B cell (primary cell): Measurements from ENCODE around the gene NCK2. TPM values are rescaled to one million over a fixed set of nuclear protein-coding genes. Genes with fewer than 3 reads are reported as not detected.

Source experiments
- ATAC-seq: fragments of 200-7000 bp; cut with Tn5 transposase; one replicate; pipeline ENCODE4 v1.10.0; 2021; ENCODE audit warnings: low read depth, mild to moderate bottlenecking, moderate number of reproducible peaks, moderate library complexity
- CTCF ChIA-PET: fragments of 350-600 bp; sonication (Branson Sonifier 250); formaldehyde crosslinking; loops from one replicate; lab custom pipeline; 2021; ENCODE audit warnings: antibody characterized with exemption, inconsistent platforms; lab: Charles Lee
- POLR2A ChIA-PET: fragments of 350-600 bp; sonication (Branson Sonifier 250); formaldehyde crosslinking; loops from one replicate; lab custom pipeline; 2021; ENCODE audit warnings: antibody characterized with exemption; lab: Charles Lee
- DNase-seq: peaks from one replicate; pipeline ENCODE4 v3.0.0; 2013
- H2AFZ ChIP-seq: 2 replicates; pipeline ENCODE4 v1.6.1; 2012; ENCODE audit warnings: mild to moderate bottlenecking, low read depth, low read length; ENCODE audit not compliant: insufficient read depth, poor library complexity, severe bottlenecking
- H3K27ac ChIP-seq, 2 donors: 1 replicate in 1 of 2; 2 replicates in 1 of 2; pipeline ENCODE4 v1.5.1; 2012 to 2013; ENCODE audit warnings: low read length in 2 of 2, mild to moderate bottlenecking in 2 of 2, moderate library complexity in 1 of 2
- H3K27me3 ChIP-seq, 4 experiments: fragments of 200-600 bp in 1 of 4; sonication (generic) in 1 of 4; replicated peaks in 1 of 4; 1 replicate in 2 of 4; 2 replicates in 2 of 4; pipeline versions ENCODE4 v1.6.1 to v1.7.0; 2013 to 2016; ENCODE audit warnings: low read length in 3 of 4, mild to moderate bottlenecking in 2 of 4, mixed read lengths in 1 of 4, moderate library complexity in 1 of 4; ENCODE audit not compliant: insufficient read depth in 4 of 4, control insufficient read depth in 3 of 4; ENCODE audit errors: control extremely low read depth in 1 of 4
- H3K36me3 ChIP-seq, 2 experiments: replicated peaks in 1 of 2; 1 replicate in 1 of 2; 2 replicates in 1 of 2; pipeline versions ENCODE4 v1.6.1 to v1.7.1; 2013; ENCODE audit warnings: low read length in 1 of 2; ENCODE audit not compliant: insufficient read depth in 2 of 2, control insufficient read depth in 1 of 2; ENCODE audit errors: control extremely low read depth in 1 of 2, extremely low read depth in 1 of 2
- H3K4me1 ChIP-seq, 2 donors: fragments of 200-600 bp in 1 of 2; sonication (generic) in 1 of 2; 1 replicate in 1 of 2; 2 replicates in 1 of 2; pipeline versions ENCODE4 v1.5.1 to v1.6.1; 2013 to 2017; ENCODE audit warnings: low read length in 2 of 2; ENCODE audit not compliant: control insufficient read depth in 2 of 2, insufficient read depth in 2 of 2
- H3K4me2 ChIP-seq: replicated peaks from 2 replicates; pipeline ENCODE3; 2012; ENCODE audit warnings: mild to moderate bottlenecking, low read depth, low read length; ENCODE audit not compliant: poor library complexity, severe bottlenecking
- H3K4me3 ChIP-seq, 5 experiments: fragments of 200-600 bp in 1 of 5; sonication (generic) in 1 of 5; 1 replicate in 3 of 5; 2 replicates in 2 of 5; pipeline versions ENCODE4 v1.5.1 to v1.7.0; 2011 to 2016; ENCODE audit warnings: low read length in 4 of 5, mild to moderate bottlenecking in 4 of 5, low read depth in 2 of 5, control low read depth in 1 of 5, moderate library complexity in 1 of 5; ENCODE audit not compliant: insufficient read depth in 1 of 5; ENCODE audit errors: control extremely low read depth in 1 of 5, extremely low read depth in 1 of 5
- H3K79me2 ChIP-seq: fragments of 200-600 bp; sonication (generic); one replicate; pipeline ENCODE4 v1.6.0; 2016; ENCODE audit warnings: low read length; ENCODE audit not compliant: control insufficient read depth, insufficient read depth
- H3K9ac ChIP-seq: fragments of 200-600 bp; sonication (generic); 2 replicates; pipeline ENCODE4 v1.6.1; 2017; ENCODE audit warnings: mild to moderate bottlenecking, low read length, moderate library complexity
- H3K9me3 ChIP-seq, 3 donors: one replicate each; pipeline versions ENCODE4 v1.6.1 to v1.7.1; 2013; ENCODE audit warnings: low read length in 2 of 3; ENCODE audit not compliant: control insufficient read depth in 2 of 3, insufficient read depth in 1 of 3; ENCODE audit errors: control extremely low read depth in 1 of 3
- H4K20me1 ChIP-seq: 2 replicates; pipeline ENCODE4 v1.6.0; 2012; ENCODE audit warnings: mild to moderate bottlenecking, low read length; ENCODE audit not compliant: insufficient read depth, control insufficient read depth, poor library complexity, severe bottlenecking
- H3K27ac Mint-ChIP-seq: one replicate; pipeline ENCODE4 v1.8.0; 2021; ENCODE audit warnings: mixed read lengths
- H3K27me3 Mint-ChIP-seq: one replicate; pipeline ENCODE4 v1.8.0; 2021; ENCODE audit warnings: mixed read lengths
- H3K4me1 Mint-ChIP-seq: one replicate; pipeline ENCODE4 v1.8.0; 2021; ENCODE audit warnings: mixed read lengths
- H3K4me3 Mint-ChIP-seq: one replicate; pipeline ENCODE4 v1.8.0; 2021; ENCODE audit warnings: mixed read lengths
- H3K9me3 Mint-ChIP-seq: one replicate; pipeline ENCODE4 v1.8.0; 2022; ENCODE audit warnings: mixed read lengths; ENCODE audit not compliant: insufficient read depth
- CTCF ChIP-seq: fragments of 200-600 bp; IDR thresholded peaks from one replicate; pipeline ENCODE4 v1.8.0; 2022; ENCODE audit warnings: antibody characterized with exemption, mild to moderate bottlenecking
- EZH2 ChIP-seq: IDR thresholded peaks from 2 replicates; pipeline ENCODE4 v1.6.1; 2012; ENCODE audit warnings: borderline replicate concordance, low read depth, mild to moderate bottlenecking, moderate library complexity, low read length; ENCODE audit not compliant: insufficient read depth, poor library complexity, severe bottlenecking
- WGBS: methylation state at CpG from one replicate; pipeline ENCODE4 v1.1.5; 2013; ENCODE audit warnings: missing lambda C conversion rate; ENCODE audit not compliant: insufficient coverage; 5-methylcytosine and 5-hydroxymethylcytosine counted together
- intact Hi-C: fragments of 100-400 bp; cut with micrococcal nuclease; formaldehyde crosslinking; loops from one replicate; pipeline ENCODE4 v1.10.0; 2022
- polyA plus RNA-seq: library from polyadenylated mRNA; depleted of rRNA; stranded (reverse); fragments of >200 nt; gene quantifications from 2 replicates; pipeline ENCODE4 v1.2.3, GENCODE V29; 2012
- total RNA-seq, 2 donors: library from RNA; stranded (reverse); fragments of 120-200 nt in 1 of 2; gene quantifications; 1 replicate in 1 of 2; 2 replicates in 1 of 2; pipeline versions ENCODE4 v1.2.3 to v1.2.4, GENCODE V29; 2013 to 2022

NCK2 gene
- total and polyA plus RNA-seq, 2 donors (not counting 1 experiment from before 2014, with no cell fraction given) = 64.2 to 72.3 TPM

DNA sequence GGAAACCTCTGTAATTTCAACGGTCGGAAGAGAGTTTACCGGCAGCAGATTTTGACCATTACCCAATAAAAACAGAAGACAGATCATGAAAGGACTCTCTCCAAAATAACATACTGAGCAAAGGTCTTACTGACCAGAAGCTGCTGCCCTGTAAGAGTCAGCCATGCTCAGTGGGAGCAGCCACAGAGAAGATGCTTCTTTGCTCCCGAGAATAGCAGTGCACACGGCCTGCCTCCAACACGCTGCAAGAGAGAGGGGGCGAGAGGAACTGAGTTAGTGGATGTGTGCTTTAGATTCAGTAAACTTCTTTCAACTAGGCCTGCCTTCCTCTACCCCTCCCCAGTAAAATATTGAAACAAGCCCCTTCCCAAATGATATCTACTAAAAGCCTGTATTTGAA lies 103.7 kb downstream of the NCK2 start:
- H3K27me3 ChIP-seq = no peaks in the 10 kb centered on the region
- no peak for ATAC-seq
- H3K4me3 Mint-ChIP-seq = no peak overlapping the region
- H3K27me3 Mint-ChIP-seq = no peaks in the 10 kb centered on the region
- DNase-seq = no peak
- H3K79me2 ChIP-seq = peaks cover 97% of the 10 kb centered on the region
- POLR2A ChIA-PET = no interaction called here
- intact Hi-C loops = no loop called here
- peak overlapping the region in 1 of 2 donors; percentile 8 for H3K27ac ChIP-seq
- no peaks in the 10 kb centered on the region for H3K9me3 Mint-ChIP-seq
- H3K36me3 ChIP-seq = peaks cover 0 to 2% of the 10 kb centered on the region in 2 experiments
- no peak overlapping the region for H3K4me2 ChIP-seq
- no peak overlapping the region for H3K9ac ChIP-seq
- no peak overlapping the region for H2AFZ ChIP-seq
- 92% methylated on average over 3 of the region's 7 CpGs for WGBS
- TF ChIP-seq EZH2 (no peak), CTCF (no peak)
- peaks cover 0 to 5% (median 0%) of the 10 kb centered on the region in 3 donors for H3K9me3 ChIP-seq
- H3K4me3 ChIP-seq = no peak overlapping the region
- peaks cover 72% of the 10 kb centered on the region for H3K4me1 Mint-ChIP-seq
- CTCF ChIA-PET = interaction anchor here (1.3 kb wide), 1 partner anchor 9 kb away, joined by 3 read pairs; no protein-coding TSS in a partner anchor
- H3K4me1 ChIP-seq = peaks cover 33 to 43% of the 10 kb centered on the region in 2 donors
- H4K20me1 ChIP-seq = peaks cover 58% of the 10 kb centered on the region
- H3K27ac Mint-ChIP-seq = peak overlapping the region; percentile 4

- no peak for ATAC-seq
- no peak overlapping the region for H3K4me2 ChIP-seq
Observed at GRCh38 chr2:105849431-105850179, 104.9 kb downstream of the NCK2 start.

More at GRCh38 chr2:105849431-105850179, 104.9 kb downstream of the NCK2 start:
- Histone ChIP-seq H3K36me3 (peaks cover 0 to 2% of the 10 kb centered on the region in 2 experiments), H4K20me1 (peaks cover 59% of the 10 kb centered on the region), H3K4me3 (no peak overlapping the region), H3K27me3 (no peaks in the 10 kb centered on the region), H3K27ac (peak overlapping the region in 1 of 2 donors; percentile 8), H3K79me2 (peaks cover 96% of the 10 kb centered on the region), H3K9me3 (peaks cover 0 to 5% (median 0%) of the 10 kb centered on the region in 3 donors), H3K4me1 (peaks cover 23 to 39% of the 10 kb centered on the region in 2 donors), H3K9ac (no peak overlapping the region), H2AFZ (no peak overlapping the region)
- TF ChIP-seq EZH2 (no peak), CTCF (no peak)
- peaks cover 69% of the 10 kb centered on the region for H3K4me1 Mint-ChIP-seq
- no peaks in the 10 kb centered on the region for H3K27me3 Mint-ChIP-seq
- peak overlapping the region; percentile 71 for H3K27ac Mint-ChIP-seq
- CTCF ChIA-PET = no interaction called here
- intact Hi-C loops = no loop called here
- WGBS = 100% methylated on average over 2 of the region's 4 CpGs
- DNase-seq = no peak
- H3K4me3 Mint-ChIP-seq = no peak overlapping the region
- POLR2A ChIA-PET = no interaction called here
- H3K9me3 Mint-ChIP-seq = no peaks in the 10 kb centered on the region
